HG03520 (cell line): Measurements from ENCODE around the gene NEB.
A peak's percentile ranks its signal among the peaks of the same experiment; 100 is the strongest.
"Not testable (repeated sequence)": the region's sequence is repeated elsewhere in the genome, so short reads cannot be mapped to it uniquely, and the experiment has no call there.

Experiments
- ATAC-seq: cut with Tn5 transposase; IDR thresholded peaks from one replicate; pipeline ENCODE4 v1.9.1; 2021; ENCODE audit warnings: mild to moderate bottlenecking, moderate library complexity; ENCODE audit not compliant: unreplicated experiment

NEB gene

GRCh38 chr2:151761687-151762086 is 27.4 kb upstream of the NEB start:
- ATAC-seq = no peak

- ATAC-seq = no peak
Observed at GRCh38 chr2:151761193-151761592, 26.9 kb upstream of the NEB start.

- no peak for ATAC-seq
Observed at GRCh38 chr2:151760139-151760650, 25.9 kb upstream of the NEB start.

GRCh38 chr2:151758744-151759143 is 24.5 kb upstream of the NEB start:
- ATAC-seq = no peak

GRCh38 chr2:151757861-151758260 is 23.6 kb upstream of the NEB start:
- no peak for ATAC-seq

- ATAC-seq = no peak
Observed at GRCh38 chr2:151756820-151757219, 22.5 kb upstream of the NEB start.

GRCh38 chr2:151754253-151754897 is 20.1 kb upstream of the NEB start:
- ATAC-seq = no peak

GRCh38 chr2:151753540-151753939 is 19.3 kb upstream of the NEB start:
- no peak for ATAC-seq

- ATAC-seq = not testable (repeated sequence)
Observed at GRCh38 chr2:151745261-151745660, 11.0 kb upstream of the NEB start.

- no peak for ATAC-seq
Observed at GRCh38 chr2:151730262-151730975, 3.9 kb downstream of the NEB start.

GRCh38 chr2:151729837-151730236 is 4.4 kb downstream of the NEB start:
- ATAC-seq = no peak

- ATAC-seq = no peak
Observed at GRCh38 chr2:151729415-151729811, 4.9 kb downstream of the NEB start.

- ATAC-seq = no peak
Observed at GRCh38 chr2:151728804-151729414, 5.4 kb downstream of the NEB start.

- no peak for ATAC-seq
Observed at GRCh38 chr2:151727593-151728552, 6.4 kb downstream of the NEB start.

- ATAC-seq = no peak
Observed at GRCh38 chr2:151721161-151721560, 13.1 kb downstream of the NEB start.

GRCh38 chr2:151720521-151720920 is 13.8 kb downstream of the NEB start:
- ATAC-seq = no peak

- ATAC-seq = no peak
Observed at GRCh38 chr2:151718796-151719195, 15.5 kb downstream of the NEB start.

- no peak for ATAC-seq
Observed at GRCh38 chr2:151718247-151718646, 16.0 kb downstream of the NEB start.

- ATAC-seq = no peak
Observed at GRCh38 chr2:151716721-151717120, 17.6 kb downstream of the NEB start.

- ATAC-seq = peak; percentile 62
Observed at GRCh38 chr2:151713291-151713903, 20.9 kb downstream of the NEB start.
